HG03060 (cell line): Measurements from ENCODE around the gene PHLDB3.

Source experiments
- ATAC-seq: cut with Tn5 transposase; IDR thresholded peaks from one replicate; pipeline ENCODE4 v1.9.1; 2021; ENCODE audit warnings: low read depth, moderate number of reproducible peaks; ENCODE audit not compliant: unreplicated experiment

PHLDB3 gene

DNA sequence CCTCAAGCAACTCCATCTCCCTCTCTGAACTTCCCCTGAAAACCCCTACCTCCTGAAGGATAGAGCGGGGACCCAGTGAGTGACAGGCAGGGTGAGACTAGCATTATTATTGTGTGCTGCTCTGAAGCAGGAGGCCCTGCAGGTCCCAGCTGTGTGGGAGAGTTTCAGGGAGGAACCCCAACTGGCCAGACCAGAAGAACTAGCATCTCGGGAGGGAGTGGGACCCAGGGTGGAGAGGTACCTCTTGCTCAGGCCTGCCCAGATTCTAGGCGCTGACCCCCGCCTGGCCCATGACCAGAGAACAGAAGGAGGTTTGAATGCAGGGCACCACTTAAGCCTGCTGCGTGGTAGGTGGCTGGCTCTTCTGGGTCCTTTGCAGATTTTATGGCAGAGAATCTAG is 33.5 kb downstream of the PHLDB3 start:
- no peak for ATAC-seq

GRCh38 chr19:43470288-43470687 is 34.3 kb downstream of the PHLDB3 start:
- no peak for ATAC-seq

DNA sequence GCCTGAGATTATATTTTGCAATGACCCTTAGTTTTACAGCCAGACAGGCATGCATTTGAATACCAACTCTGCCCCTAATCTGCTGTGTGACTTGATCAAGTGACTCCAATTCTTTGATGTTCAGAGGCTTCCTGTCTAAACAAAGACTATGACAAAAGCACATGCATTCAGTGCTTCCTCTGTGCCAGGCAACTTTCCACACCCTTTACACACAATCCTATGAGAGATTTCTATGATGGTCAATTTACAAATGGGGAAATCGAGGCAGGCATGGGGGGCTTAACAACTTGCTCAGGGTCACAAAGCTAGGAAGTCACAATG is 35.4 kb downstream of the PHLDB3 start:
- ATAC-seq = no peak

GRCh38 chr19:43468354-43469159 is 36.0 kb downstream of the PHLDB3 start:
- ATAC-seq = no peak

DNA sequence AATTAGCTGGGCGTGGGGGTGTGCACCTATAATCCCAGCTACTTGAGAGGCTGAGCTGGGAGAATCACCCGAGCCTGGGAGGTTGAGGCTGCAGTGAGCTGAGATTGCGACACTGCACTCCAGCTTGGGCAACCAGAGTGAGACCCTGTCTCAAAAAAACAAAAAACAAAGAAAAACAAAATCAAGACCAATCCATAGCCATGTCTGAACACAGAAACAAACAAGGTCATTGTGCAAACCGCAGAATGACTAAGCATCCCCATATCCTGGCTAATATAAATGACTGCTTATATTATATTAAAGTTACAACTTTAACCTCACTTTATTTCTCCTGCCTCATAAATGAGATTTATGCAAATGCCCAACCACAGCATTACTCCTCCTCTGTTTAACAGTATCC is 36.8 kb downstream of the PHLDB3 start:
- no peak for ATAC-seq

DNA sequence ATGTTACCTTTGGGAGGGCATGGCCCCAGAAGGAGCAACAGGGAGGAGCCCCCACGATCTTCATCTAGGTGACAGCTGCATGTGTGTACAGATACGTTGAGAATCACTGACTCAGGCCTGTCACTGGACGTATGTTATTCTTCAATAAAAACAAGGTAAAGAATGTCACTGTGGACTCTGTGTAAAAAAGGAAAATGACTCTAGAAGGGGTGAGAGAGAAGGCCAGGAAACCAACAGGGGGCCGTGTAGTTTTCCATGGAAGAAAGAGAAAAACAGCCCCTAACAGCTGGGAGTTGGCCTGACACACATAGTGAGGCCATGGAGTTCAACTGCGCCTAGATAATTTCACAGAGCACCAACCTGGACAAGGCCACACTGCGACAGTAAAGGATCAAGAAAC is 37.3 kb downstream of the PHLDB3 start:
- no peak for ATAC-seq

DNA sequence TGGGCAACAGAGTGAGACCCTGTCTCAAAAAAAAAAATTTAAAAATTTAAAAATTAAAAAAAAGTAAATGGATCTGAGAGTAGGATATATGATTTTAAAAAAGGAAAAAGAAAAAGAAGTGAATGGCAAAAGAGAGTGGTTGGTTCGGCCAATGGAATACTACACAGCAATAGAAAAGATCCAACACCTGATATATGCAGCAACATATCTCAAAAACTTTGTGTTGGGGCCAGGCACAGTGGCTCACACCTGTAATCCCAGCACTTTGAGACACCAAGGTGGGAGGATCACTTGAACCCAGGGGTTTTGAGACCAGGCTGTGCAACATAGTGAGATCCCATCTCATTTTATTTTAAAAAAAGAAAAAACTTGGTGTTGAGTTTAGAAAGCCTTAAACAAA is 37.8 kb downstream of the PHLDB3 start:
- no peak for ATAC-seq

GRCh38 chr19:43465468-43466120 is 39.0 kb downstream of the PHLDB3 start, which contains the start of gene LYPD3:
LYPD3 (minus strand) TSS chr19:43465608; CDS start chr19:43465571, 37 bp downstream.
- no peak for ATAC-seq

- no peak for ATAC-seq
Observed at GRCh38 chr19:43464134-43464775, 40.3 kb downstream of the PHLDB3 start.

- peak; percentile 60 for ATAC-seq
Observed at GRCh38 chr19:43463381-43464133, 41.0 kb downstream of the PHLDB3 start.

DNA sequence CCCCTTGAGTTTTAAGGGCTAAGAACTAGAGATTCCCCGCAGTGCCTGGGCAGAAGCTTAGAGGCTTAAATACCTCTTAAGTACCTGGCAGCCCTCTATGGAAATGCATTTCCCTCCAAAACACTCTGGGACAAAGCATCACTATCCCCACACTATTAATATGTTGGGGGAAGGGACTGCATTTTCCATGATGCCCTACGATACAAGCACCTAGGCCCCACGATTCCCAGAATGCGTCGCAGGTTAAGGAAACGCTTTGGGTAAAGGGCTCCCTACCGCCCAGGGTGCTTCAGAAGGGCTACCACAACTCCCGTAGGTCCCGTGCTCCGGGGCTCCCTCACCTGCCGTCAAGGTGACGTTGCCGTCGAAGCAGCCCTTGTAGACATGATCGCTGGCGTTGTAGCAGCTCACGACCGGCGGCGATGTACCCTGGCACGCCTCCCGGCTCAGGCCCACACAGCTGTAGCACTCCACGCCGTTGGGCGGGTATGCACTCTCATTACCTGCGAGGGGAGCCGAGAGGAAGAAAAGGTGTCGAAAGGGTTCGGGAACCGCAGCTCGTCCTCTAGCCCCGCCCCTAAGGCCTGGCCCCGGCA is 41.7 kb downstream of the PHLDB3 start:
- ATAC-seq = no peak

- ATAC-seq = no peak
Observed at GRCh38 chr19:43462383-43462782, 42.2 kb downstream of the PHLDB3 start.

DNA sequence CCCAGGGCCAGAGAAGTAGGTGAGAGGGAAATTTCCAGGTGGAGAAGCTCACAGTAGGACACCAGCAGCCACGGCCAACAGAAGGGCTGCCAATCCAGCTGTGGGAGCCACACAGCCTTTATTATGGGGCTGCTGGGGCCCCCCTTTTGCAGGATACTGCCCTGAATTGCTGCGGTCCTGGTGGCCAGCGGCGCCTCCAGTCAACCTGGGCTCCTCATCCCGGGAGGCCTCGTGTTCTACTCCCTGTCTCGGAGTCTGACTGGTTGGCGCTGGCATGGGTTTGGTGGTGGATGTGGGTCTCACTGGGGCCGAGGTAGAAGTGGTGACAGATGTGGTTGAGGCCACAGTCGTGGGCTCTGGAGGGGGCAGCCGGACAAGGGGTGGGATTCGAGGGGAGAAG is 43.2 kb downstream of the PHLDB3 start:
- no peak for ATAC-seq

- ATAC-seq = no peak
Observed at GRCh38 chr19:43460362-43461016, 44.1 kb downstream of the PHLDB3 start.

GRCh38 chr19:43457809-43458208 is 46.7 kb downstream of the PHLDB3 start:
- no peak for ATAC-seq

- ATAC-seq = no peak
Observed at GRCh38 chr19:43455321-43456113, 49.0 kb downstream of the PHLDB3 start.

GRCh38 chr19:43454031-43454430 is 50.5 kb downstream of the PHLDB3 start:
- no peak for ATAC-seq

GRCh38 chr19:43452582-43452981 is 52.0 kb downstream of the PHLDB3 start:
- no peak for ATAC-seq

DNA sequence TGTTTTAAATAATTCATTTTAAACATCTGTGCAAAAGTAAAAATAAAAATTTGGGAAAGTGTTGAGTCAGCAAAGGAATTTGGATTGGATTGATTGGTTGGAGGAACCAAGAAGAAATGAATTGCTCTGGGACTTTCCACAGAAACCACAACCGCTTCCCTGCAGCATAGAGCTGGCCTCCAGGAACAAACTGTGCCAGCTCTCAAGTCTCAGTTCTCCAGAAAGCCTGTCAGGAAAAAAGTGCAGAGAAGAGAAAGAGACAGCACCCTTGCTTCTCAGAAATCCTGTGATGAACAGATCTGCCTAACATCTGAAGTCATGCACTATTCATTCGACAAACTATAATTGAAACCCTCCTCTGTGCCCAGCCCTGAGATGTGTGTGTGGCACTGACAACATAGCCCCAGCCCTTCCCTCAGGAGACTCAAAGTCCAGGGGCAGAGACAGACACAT is 54.0 kb downstream of the PHLDB3 start:
- no peak for ATAC-seq
